ENCODE data around the gene ZCCHC4.

Gene ZCCHC4

DNA sequence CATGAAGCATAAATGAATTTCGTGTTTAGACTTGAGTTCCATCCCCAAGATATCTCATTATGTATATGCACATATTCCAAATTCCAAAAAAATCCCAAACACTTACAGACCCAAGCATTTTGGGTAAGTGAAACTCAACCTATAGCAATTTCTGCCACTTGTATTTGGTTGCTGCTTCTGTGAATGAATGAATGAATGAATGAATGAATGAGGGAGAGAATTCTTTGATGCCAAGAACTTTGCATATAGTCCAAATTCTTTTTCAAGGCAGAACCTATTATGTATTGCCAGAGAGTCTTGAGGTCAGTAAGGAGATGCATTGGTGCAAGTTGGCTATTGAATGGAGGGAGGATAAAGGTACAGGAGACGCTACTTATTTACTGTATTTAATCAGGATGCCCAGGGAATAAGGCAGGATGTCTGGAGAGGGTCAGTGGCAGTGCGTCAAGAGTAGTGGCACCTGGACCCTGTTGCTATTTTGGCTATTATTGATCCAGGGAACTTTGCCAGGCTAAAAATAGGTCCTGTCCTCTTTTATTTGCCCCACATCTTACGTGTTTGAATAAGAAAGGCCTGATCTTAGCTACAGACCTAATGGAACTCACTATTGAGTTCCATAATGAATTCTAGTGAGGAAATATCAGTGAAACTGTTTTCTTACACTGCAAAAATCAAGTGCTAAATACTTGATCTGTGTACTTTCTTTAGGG, 98.4 kb downstream of the ZCCHC4 start:
- no peak overlapping the region for H3K4me3 ChIP-seq (replicated peaks; ENCODE audit: insufficient read depth, low read length)
- H3K27me3 ChIP-seq (ENCODE audit: insufficient read depth, poor library complexity, severe bottlenecking), result no peaks in the 10 kb centered on the region
- no peak overlapping the region for H3K27ac ChIP-seq (replicated peaks)
- no peak for DNase-seq (ENCODE audit: low read depth in 1 of 2, low spot score in 1 of 2)
- TF ChIP-seq REST (IDR thresholded peaks at IDR 0.05; ENCODE audit: insufficient replicate concordance, low read depth) (no peak), POLR2AphosphoS5 (IDR thresholded peaks at IDR 0.05; ENCODE audit: low read depth) (no peak), SPI1 (IDR thresholded peaks at IDR 0.05; ENCODE audit: borderline replicate concordance, low read depth) (no peak), GABPA (IDR thresholded peaks at IDR 0.05; ENCODE audit: low read depth) (no peak)
- TF ChIP-seq, protein P1, sequence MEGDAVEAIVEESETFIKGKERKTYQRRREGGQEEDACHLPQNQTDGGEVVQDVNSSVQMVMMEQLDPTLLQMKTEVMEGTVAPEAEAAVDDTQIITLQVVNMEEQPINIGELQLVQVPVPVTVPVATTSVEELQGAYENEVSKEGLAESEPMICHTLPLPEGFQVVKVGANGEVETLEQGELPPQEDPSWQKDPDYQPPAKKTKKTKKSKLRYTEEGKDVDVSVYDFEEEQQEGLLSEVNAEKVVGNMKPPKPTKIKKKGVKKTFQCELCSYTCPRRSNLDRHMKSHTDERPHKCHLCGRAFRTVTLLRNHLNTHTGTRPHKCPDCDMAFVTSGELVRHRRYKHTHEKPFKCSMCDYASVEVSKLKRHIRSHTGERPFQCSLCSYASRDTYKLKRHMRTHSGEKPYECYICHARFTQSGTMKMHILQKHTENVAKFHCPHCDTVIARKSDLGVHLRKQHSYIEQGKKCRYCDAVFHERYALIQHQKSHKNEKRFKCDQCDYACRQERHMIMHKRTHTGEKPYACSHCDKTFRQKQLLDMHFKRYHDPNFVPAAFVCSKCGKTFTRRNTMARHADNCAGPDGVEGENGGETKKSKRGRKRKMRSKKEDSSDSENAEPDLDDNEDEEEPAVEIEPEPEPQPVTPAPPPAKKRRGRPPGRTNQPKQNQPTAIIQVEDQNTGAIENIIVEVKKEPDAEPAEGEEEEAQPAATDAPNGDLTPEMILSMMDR (IDR thresholded peaks at IDR 0.05; ENCODE audit: insufficient read depth, low read length), result no peak

GRCh38 chr4:25413261-25413660, 100.7 kb downstream of the ZCCHC4 start:
- no peak for TF ChIP-seq REST (IDR thresholded peaks at IDR 0.05; ENCODE audit: insufficient replicate concordance, low read depth)
- TF ChIP-seq, protein P1 (IDR thresholded peaks at IDR 0.05; ENCODE audit: insufficient read depth, low read length), result no peak
- TF ChIP-seq POLR2AphosphoS5 (IDR thresholded peaks at IDR 0.05; ENCODE audit: low read depth), result no peak
- no peak for TF ChIP-seq SPI1 (IDR thresholded peaks at IDR 0.05; ENCODE audit: borderline replicate concordance, low read depth)
- TF ChIP-seq GABPA (IDR thresholded peaks at IDR 0.05; ENCODE audit: low read depth), result no peak
- Histone ChIP-seq H3K27ac (replicated peaks) (no peak overlapping the region), H3K4me3 (replicated peaks; ENCODE audit: insufficient read depth, low read length) (no peak overlapping the region), H3K27me3 (ENCODE audit: insufficient read depth, poor library complexity, severe bottlenecking) (no peaks in the 10 kb centered on the region)
- no peak for DNase-seq (ENCODE audit: low read depth in 1 of 2, low spot score in 1 of 2)

- no peak for TF ChIP-seq REST (IDR thresholded peaks at IDR 0.05; ENCODE audit: insufficient replicate concordance, low read depth)
- TF ChIP-seq, protein P1 (IDR thresholded peaks at IDR 0.05; ENCODE audit: insufficient read depth, low read length), result no peak
- no peak for TF ChIP-seq POLR2AphosphoS5 (IDR thresholded peaks at IDR 0.05; ENCODE audit: low read depth)
- no peak for TF ChIP-seq GABPA (IDR thresholded peaks at IDR 0.05; ENCODE audit: low read depth)
- no peak for TF ChIP-seq SPI1 (IDR thresholded peaks at IDR 0.05; ENCODE audit: borderline replicate concordance, low read depth)
- no peaks in the 10 kb centered on the region for H3K27me3 ChIP-seq (ENCODE audit: insufficient read depth, poor library complexity, severe bottlenecking)
- DNase-seq (ENCODE audit: low read depth in 1 of 2, low spot score in 1 of 2), result no peak
- H3K4me3 ChIP-seq (replicated peaks; ENCODE audit: insufficient read depth, low read length), result no peak overlapping the region
- H3K27ac ChIP-seq (replicated peaks), result no peak overlapping the region
Measured at GRCh38 chr4:25417014-25417413, 104.4 kb downstream of the ZCCHC4 start.

Data from HL-60 (cell line).